ENCODE data around the gene COL4A4.

COL4A4 gene

GRCh38 chr2:227030789-227031188, 133.2 kb downstream of the COL4A4 start:
- no peak for DNase-seq (ENCODE audit: low spot score)

- peak; percentile 12 for DNase-seq (ENCODE audit: low spot score)
Measured at GRCh38 chr2:227029426-227030105, 134.4 kb downstream of the COL4A4 start.

- no peak for DNase-seq (ENCODE audit: low spot score)
Measured at GRCh38 chr2:227025510-227025909, 138.5 kb downstream of the COL4A4 start.

- DNase-seq (ENCODE audit: low spot score) = no peak
Measured at GRCh38 chr2:227022608-227023007, 141.4 kb downstream of the COL4A4 start.

- DNase-seq (ENCODE audit: low spot score) = peak; percentile 73
Measured at GRCh38 chr2:227020416-227020815, 143.6 kb downstream of the COL4A4 start.

- DNase-seq (ENCODE audit: low spot score) = no peak
Measured at GRCh38 chr2:227016894-227017293, 147.1 kb downstream of the COL4A4 start.

GRCh38 chr2:227013881-227014280, 150.1 kb downstream of the COL4A4 start:
- DNase-seq (ENCODE audit: low spot score) = no peak

GRCh38 chr2:227013330-227013729, 150.7 kb downstream of the COL4A4 start:
- DNase-seq (ENCODE audit: low spot score) = no peak

- no peak for DNase-seq (ENCODE audit: low spot score)
Measured at GRCh38 chr2:227010433-227010832, 153.6 kb downstream of the COL4A4 start.

GRCh38 chr2:227007940-227008339, 156.1 kb downstream of the COL4A4 start:
- no peak for DNase-seq (ENCODE audit: low spot score)

GRCh38 chr2:227007148-227007547, 156.9 kb downstream of the COL4A4 start:
- DNase-seq (ENCODE audit: low spot score) = no peak

- DNase-seq (ENCODE audit: low spot score) = no peak
Measured at GRCh38 chr2:227006189-227006897, 157.7 kb downstream of the COL4A4 start.

GRCh38 chr2:227004482-227004881, 159.5 kb downstream of the COL4A4 start:
- no peak for DNase-seq (ENCODE audit: low spot score)

- no peak for DNase-seq (ENCODE audit: low spot score)
Measured at GRCh38 chr2:227000123-227000522, 163.9 kb downstream of the COL4A4 start.

- DNase-seq (ENCODE audit: low spot score) = peak; percentile 26
Measured at GRCh38 chr2:226999661-227000060, 164.3 kb downstream of the COL4A4 start.

- DNase-seq (ENCODE audit: low spot score) = peak; percentile 31
Measured at GRCh38 chr2:226995625-226996041, 168.4 kb downstream of the COL4A4 start.

- no peak for DNase-seq (ENCODE audit: low spot score)
Measured at GRCh38 chr2:226994775-226995174, 169.2 kb downstream of the COL4A4 start.

- no peak for DNase-seq (ENCODE audit: low spot score)
Measured at GRCh38 chr2:226993171-226993570, 170.8 kb downstream of the COL4A4 start.

GRCh38 chr2:226991663-226992062, 172.3 kb downstream of the COL4A4 start:
- no peak for DNase-seq (ENCODE audit: low spot score)

- DNase-seq (ENCODE audit: low spot score) = no peak
Measured at GRCh38 chr2:226985583-226985946, 178.4 kb downstream of the COL4A4 start.

- peak; percentile 90 for DNase-seq (ENCODE audit: low spot score)
Measured at GRCh38 chr2:226984750-226985582, 179.0 kb downstream of the COL4A4 start.

- DNase-seq (ENCODE audit: low spot score) = peak; percentile 43
Measured at GRCh38 chr2:226983895-226984749, 179.9 kb downstream of the COL4A4 start.
